SK-N-SH (cell line): ENCODE data around the gene ZFYVE26. TPM values are rescaled to one million over a fixed set of nuclear protein-coding genes. Genes with fewer than 3 reads are reported as not detected.

ENCODE experiments used
- CTCF ChIA-PET: fragments of 300-600, 350-600 bp; formaldehyde crosslinking; extraction: SDS; loops from one replicate; lab custom pipeline; 2021; lab: Yijun Ruan, JAX
- POLR2A ChIA-PET: fragments of 350-600 bp; sonication (Branson Sonifier 250); formaldehyde crosslinking; extraction: SDS; loops from one replicate; lab custom pipeline; 2020; ENCODE audit warnings: antibody characterized with exemption, inconsistent platforms; lab: Yijun Ruan, JAX
- DNase-seq: peaks from one replicate; pipeline ENCODE4 v3.0.0; 2012
- H2AFZ ChIP-seq: fragments of 200-600 bp; sonication (generic); 2 replicates; pipeline ENCODE4 v1.8.1; 2016; ENCODE audit warnings: antibody characterized with exemption, mild to moderate bottlenecking, low read depth
- H3F3A ChIP-seq: fragments of 200-600 bp; sonication (generic); replicated peaks from 2 replicates; pipeline ENCODE3; 2016; ENCODE audit warnings: antibody characterized with exemption, mild to moderate bottlenecking; ENCODE audit not compliant: insufficient read depth
- H3K27ac ChIP-seq, 2 experiments: fragments of 200-500 bp in 1 of 2; fragments of 200-600 bp in 1 of 2; sonication (Bioruptor generic) in 1 of 2; sonication (generic), shearing (Covaris generic) in 1 of 2; 2 replicates each; pipeline versions ENCODE4 v1.5.1 to v1.6.1; 2014 to 2016; ENCODE audit warnings: low read depth in 2 of 2, inconsistent platforms in 1 of 2, low read length in 1 of 2, mild to moderate bottlenecking in 1 of 2, mixed read lengths in 1 of 2
- H3K27me3 ChIP-seq: fragments of 200-600 bp; sonication (generic), shearing (Covaris generic); 2 replicates; pipeline ENCODE4 v1.6.1; 2016; ENCODE audit warnings: mixed run types; ENCODE audit not compliant: insufficient read depth
- H3K36me3 ChIP-seq, 2 experiments: fragments of 200-500 bp in 1 of 2; fragments of 200-600 bp in 1 of 2; sonication (Bioruptor generic) in 1 of 2; sonication (generic) in 1 of 2; replicated peaks in 1 of 2; 2 replicates each; pipeline versions ENCODE3 to v1.5.1; 2014 to 2016; ENCODE audit warnings: low read length in 1 of 2, mild to moderate bottlenecking in 1 of 2; ENCODE audit not compliant: insufficient read depth in 2 of 2, control insufficient read depth in 1 of 2
- H3K4me1 ChIP-seq, 2 experiments: fragments of 200-500 bp in 1 of 2; fragments of 200-600 bp in 1 of 2; sonication (Bioruptor generic) in 1 of 2; sonication (generic), shearing (Covaris generic) in 1 of 2; 2 replicates each; pipeline versions ENCODE4 v1.5.1 to v1.6.1; 2014 to 2016; ENCODE audit warnings: low read depth in 1 of 2, low read length in 1 of 2, mixed run types in 1 of 2; ENCODE audit not compliant: insufficient read depth in 2 of 2, control insufficient read depth in 1 of 2
- H3K4me2 ChIP-seq: fragments of 200-600 bp; sonication (generic), shearing (Covaris generic); 2 replicates; pipeline ENCODE4 v1.6.1; 2017; ENCODE audit warnings: mixed run types
- H3K4me3 ChIP-seq, 2 experiments: fragments of 200-500 bp in 1 of 2; fragments of 200-600 bp in 1 of 2; sonication (Bioruptor generic) in 1 of 2; sonication (generic), shearing (Covaris generic) in 1 of 2; 2 replicates each; pipeline versions ENCODE4 v1.5.1 to v1.8.1; 2014 to 2016; ENCODE audit warnings: low read depth in 2 of 2, inconsistent platforms in 1 of 2, low read length in 1 of 2, mild to moderate bottlenecking in 1 of 2, mixed read lengths in 1 of 2, moderate library complexity in 1 of 2
- H3K79me2 ChIP-seq: fragments of 200-600 bp; sonication (generic); 2 replicates; pipeline ENCODE4 v1.8.1; 2017; ENCODE audit warnings: mild to moderate bottlenecking; ENCODE audit not compliant: insufficient read depth
- H3K9ac ChIP-seq: fragments of 200-600 bp; sonication (generic); 2 replicates; pipeline ENCODE4 v1.6.1; 2017; ENCODE audit warnings: mixed run types
- H3K9me2 ChIP-seq: fragments of 200-600 bp; sonication (generic); 2 replicates; pipeline ENCODE4 v1.6.1; 2017; ENCODE audit warnings: mixed run types
- H3K9me3 ChIP-seq: fragments of 200-600 bp; sonication (generic); 2 replicates; pipeline ENCODE4 v1.6.1; 2017; ENCODE audit warnings: mixed run types, mild to moderate bottlenecking, moderate library complexity
- H4K20me1 ChIP-seq: fragments of 200-600 bp; sonication (generic); 2 replicates; pipeline ENCODE4 v1.6.1; 2017; ENCODE audit warnings: mild to moderate bottlenecking, mixed run types; ENCODE audit not compliant: insufficient read depth
- EP300 ChIP-seq, 2 experiments: IDR thresholded peaks; 2 replicates each; pipeline versions ENCODE4 v1.4.0 to v1.6.1; 2012; ENCODE audit warnings: borderline replicate concordance in 1 of 2, low read depth in 1 of 2, low read length in 1 of 2
- FOXJ3 ChIP-seq: sonication (generic); formaldehyde crosslinking; IDR thresholded peaks from 2 replicates; pipeline ENCODE4 v1.5.1; 2020; ENCODE audit warnings: mild to moderate bottlenecking, missing genetic modification reagents
- JUND ChIP-seq: IDR thresholded peaks from 2 replicates; pipeline ENCODE4 v1.4.0; 2012
- MXI1 ChIP-seq: IDR thresholded peaks from 2 replicates; pipeline ENCODE4 v1.6.1; 2012; ENCODE audit warnings: mild to moderate bottlenecking, low read depth, low read length, improper control_type of control experiment
- NRF1 ChIP-seq: IDR thresholded peaks from 2 replicates; pipeline ENCODE4 v1.6.1; 2012; ENCODE audit warnings: low read depth, mild to moderate bottlenecking, low read length
- POLR2AphosphoS5 ChIP-seq: IDR thresholded peaks from 2 replicates; pipeline ENCODE4 v1.6.1; 2012; ENCODE audit warnings: low read depth, low read length
- RAD21 ChIP-seq: IDR thresholded peaks from 2 replicates; pipeline ENCODE4 v1.6.1; 2012; ENCODE audit warnings: mild to moderate bottlenecking, low read length
- RCOR1 ChIP-seq: fragments of 150-350 bp; IDR thresholded peaks from 2 replicates; pipeline ENCODE4 v1.6.1; 2017; ENCODE audit warnings: antibody characterized with exemption, low read length
- REST ChIP-seq: IDR thresholded peaks from 2 replicates; pipeline ENCODE4 v1.6.1; 2012; ENCODE audit warnings: mild to moderate bottlenecking, low read depth, low read length, moderate library complexity
- RFX5 ChIP-seq: IDR thresholded peaks from 2 replicates; pipeline ENCODE4 v1.6.1; 2012; ENCODE audit warnings: mild to moderate bottlenecking, improper control_type of control experiment, low read length
- RXRA ChIP-seq: IDR thresholded peaks from 2 replicates; pipeline ENCODE4 v1.4.0; 2012; ENCODE audit warnings: low read depth, mild to moderate bottlenecking, borderline replicate concordance
- TEAD4 ChIP-seq: IDR thresholded peaks from 2 replicates; pipeline ENCODE4 v1.4.0; 2012; ENCODE audit warnings: mild to moderate bottlenecking, borderline replicate concordance; ENCODE audit not compliant: insufficient read depth
- ZBTB33 ChIP-seq: IDR thresholded peaks from 2 replicates; pipeline ENCODE4 v1.4.0; 2012; ENCODE audit warnings: low read depth, borderline replicate concordance
- WGBS: methylation state at CpG from one replicate; pipeline ENCODE4 v1.1.6; 2017; ENCODE audit warnings: low lambda C conversion rate; 5-methylcytosine and 5-hydroxymethylcytosine counted together
- polyA plus RNA-seq, 3 experiments: library from polyadenylated mRNA; depleted of rRNA; stranded (reverse); fragments of >200 nt; gene quantifications; 2 replicates each; pipeline ENCODE4 v1.2.3, GENCODE V29; 2012
- TF ChIP-seq, protein P1 (sequence below): IDR thresholded peaks from 2 replicates; pipeline ENCODE4 v1.4.0; 2012; ENCODE audit warnings: low read depth, borderline replicate concordance

ZFYVE26 gene
- polyA plus RNA-seq, 1 of the 3 experiments (the other 2 are of a cell fraction), result 5.6 TPM

- H3K27ac ChIP-seq, result no peak overlapping the region
Observed at GRCh38 chr14:67798731-67799130, 17.7 kb downstream of the ZFYVE26 start.

DNA sequence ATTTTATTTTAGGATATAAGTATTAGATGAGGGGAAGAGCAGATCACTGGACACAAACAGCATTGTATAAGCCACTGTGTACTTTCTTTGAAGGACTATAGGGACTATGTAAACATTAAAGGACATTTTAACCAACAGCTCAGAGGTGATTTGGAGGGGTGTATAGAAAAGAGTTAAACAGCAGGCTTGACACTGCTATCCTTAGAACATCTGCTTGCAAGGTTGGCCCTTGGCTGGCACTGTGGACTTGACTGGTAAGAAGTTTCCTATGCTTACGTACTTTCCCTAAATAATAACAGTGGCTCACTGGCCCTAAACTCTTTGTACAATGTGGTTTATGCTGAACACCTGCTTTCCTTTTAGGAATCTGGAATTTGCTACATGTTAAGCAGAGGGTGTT lies 28.7 kb downstream of the ZFYVE26 start:
- H3K27me3 ChIP-seq, result no peaks in the 10 kb centered on the region
- H3F3A ChIP-seq, result no peaks in the 10 kb centered on the region
- H3K9me3 ChIP-seq, result no peaks in the 10 kb centered on the region
- H3K36me3 ChIP-seq, result peaks cover 51 to 77% of the 10 kb centered on the region in 2 experiments
- H3K79me2 ChIP-seq, result no peaks in the 10 kb centered on the region
- H3K27ac ChIP-seq, result no peak overlapping the region
- no peaks in the 10 kb centered on the region for H3K4me1 ChIP-seq
- no peak overlapping the region for H3K4me2 ChIP-seq
- H3K9ac ChIP-seq, result no peak overlapping the region
- no peak for DNase-seq
- no peak overlapping the region for H2AFZ ChIP-seq
- TF ChIP-seq RFX5 (no peak), RCOR1 (no peak), RAD21 (no peak), TEAD4 (no peak), JUND (no peak), NRF1 (no peak), RXRA (no peak), EP300 (IDR thresholded peaks at IDR 0.05; ENCODE audit: borderline replicate concordance in 1 of 2, low read depth in 1 of 2, low read length in 1 of 2) (no peak)
- TF ChIP-seq, protein P1, sequence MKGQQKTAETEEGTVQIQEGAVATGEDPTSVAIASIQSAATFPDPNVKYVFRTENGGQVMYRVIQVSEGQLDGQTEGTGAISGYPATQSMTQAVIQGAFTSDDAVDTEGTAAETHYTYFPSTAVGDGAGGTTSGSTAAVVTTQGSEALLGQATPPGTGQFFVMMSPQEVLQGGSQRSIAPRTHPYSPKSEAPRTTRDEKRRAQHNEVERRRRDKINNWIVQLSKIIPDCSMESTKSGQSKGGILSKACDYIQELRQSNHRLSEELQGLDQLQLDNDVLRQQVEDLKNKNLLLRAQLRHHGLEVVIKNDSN, result no peak
- ChIA-PET POLR2A (no interaction called here), CTCF (no interaction called here)
- H3K9me2 ChIP-seq, result no peaks in the 10 kb centered on the region
- H3K4me3 ChIP-seq, result no peak overlapping the region
- WGBS, result 89% methylated on average over 1 of the region's 1 CpG
- no peaks in the 10 kb centered on the region for H4K20me1 ChIP-seq

More at GRCh38 chr14:67798731-67799130, 17.7 kb downstream of the ZFYVE26 start:
- Histone ChIP-seq H3K9me2 (no peaks in the 10 kb centered on the region), H4K20me1 (no peaks in the 10 kb centered on the region), H3K9me3 (no peaks in the 10 kb centered on the region), H3K36me3 (peaks cover 73 to 79% of the 10 kb centered on the region in 2 experiments), H3K4me2 (no peak overlapping the region), H3K27me3 (no peaks in the 10 kb centered on the region), H3K9ac (no peak overlapping the region), H3K4me3 (no peak overlapping the region), H3F3A (peaks cover 3% of the 10 kb centered on the region), H3K79me2 (no peaks in the 10 kb centered on the region), H3K4me1 (no peaks in the 10 kb centered on the region), H2AFZ (no peak overlapping the region)
- WGBS, result 92% methylated on average over 20 of the region's 20 CpGs
- no peak for DNase-seq
- POLR2A ChIA-PET, result no interaction called here
- no peak for TF ChIP-seq TEAD4
- TF ChIP-seq RFX5, result no peak
- CTCF ChIA-PET, result no interaction called here

GRCh38 chr14:67785270-67786109 lies 30.9 kb downstream of the ZFYVE26 start:
- Histone ChIP-seq H3K79me2 (no peaks in the 10 kb centered on the region), H3K9ac (no peak overlapping the region), H3K27ac (no peak overlapping the region), H3K9me2 (no peaks in the 10 kb centered on the region), H3K4me3 (no peak overlapping the region), H3K4me1 (no peaks in the 10 kb centered on the region), H3F3A (no peaks in the 10 kb centered on the region), H4K20me1 (no peaks in the 10 kb centered on the region), H3K9me3 (no peaks in the 10 kb centered on the region), H3K27me3 (no peaks in the 10 kb centered on the region), H3K36me3 (peaks cover 44 to 88% of the 10 kb centered on the region in 2 experiments), H2AFZ (no peak overlapping the region), H3K4me2 (no peak overlapping the region)
- no peak for DNase-seq
- 90% methylated on average over 4 of the region's 4 CpGs for WGBS
- ChIA-PET POLR2A (no interaction called here), CTCF (interaction anchor here (0.9 kb wide), 1 partner anchor 421 kb away, joined by 3 read pairs; no protein-coding TSS in a partner anchor)
- TF ChIP-seq RXRA, result no peak
- no peak for TF ChIP-seq REST
- no peak for TF ChIP-seq POLR2AphosphoS5
- no peak for TF ChIP-seq FOXJ3 (CRISPR knock-in tag)
- no peak for TF ChIP-seq EP300 (IDR thresholded peaks at IDR 0.05; ENCODE audit: borderline replicate concordance in 1 of 2, low read depth in 1 of 2, low read length in 1 of 2)
- TF ChIP-seq MXI1, result no peak
- TF ChIP-seq ZBTB33, result no peak
